Measurements from ENCODE around the gene GLIPR1L1.
"Not testable (repeated sequence)": the region's sequence is repeated elsewhere in the genome, so short reads cannot be mapped to it uniquely, and the experiment has no call there.

The GLIPR1L1 gene, protein sequence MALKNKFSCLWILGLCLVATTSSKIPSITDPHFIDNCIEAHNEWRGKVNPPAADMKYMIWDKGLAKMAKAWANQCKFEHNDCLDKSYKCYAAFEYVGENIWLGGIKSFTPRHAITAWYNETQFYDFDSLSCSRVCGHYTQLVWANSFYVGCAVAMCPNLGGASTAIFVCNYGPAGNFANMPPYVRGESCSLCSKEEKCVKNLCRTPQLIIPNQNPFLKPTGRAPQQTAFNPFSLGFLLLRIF

GRCh38 chr12:75334384-75335030 is at the start of gene GLIPR1L1:
TSS of gene GLIPR1L1 (plus strand) at chr12:75334670. CDS start at chr12:75334729, 59 bp downstream.
- no peak for DNase-seq

DNA sequence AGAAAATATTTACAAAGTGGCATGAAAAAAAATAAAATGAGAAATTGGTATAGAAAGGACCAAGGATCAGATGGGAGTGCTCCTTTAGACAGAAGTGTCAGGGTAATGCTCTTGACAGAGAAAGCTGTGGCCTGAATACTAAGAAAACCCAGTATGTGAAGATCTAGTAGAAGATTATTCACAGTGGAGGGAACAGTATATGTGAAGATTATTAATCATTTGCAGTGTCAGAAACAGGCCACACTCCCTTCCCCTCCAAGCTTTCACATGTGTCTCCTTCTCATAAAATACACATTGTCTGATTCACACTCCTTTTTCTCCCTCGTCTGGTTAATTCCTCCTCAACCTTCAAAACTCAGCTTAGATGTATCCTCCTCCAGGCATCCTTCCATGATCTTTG is 45.6 kb upstream of the GLIPR1L1 start:
- no peak for DNase-seq

DNA sequence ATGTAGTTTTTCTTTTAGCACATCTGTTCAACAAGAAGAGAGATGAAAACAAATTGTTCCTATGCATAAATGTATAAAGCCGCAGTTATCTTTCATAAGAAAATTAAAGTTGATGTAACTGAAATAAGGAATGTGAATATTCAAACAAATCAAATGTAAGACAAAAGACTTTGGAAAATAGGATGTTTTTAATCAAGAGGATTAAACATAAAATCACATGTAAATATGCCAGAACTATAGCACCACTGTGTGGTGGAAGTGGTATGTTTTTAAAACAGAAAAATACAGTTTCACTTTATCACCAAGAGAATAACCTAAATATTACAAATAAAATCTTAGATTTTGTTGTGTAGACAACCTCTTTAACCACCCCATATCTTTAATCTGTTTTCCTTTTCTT is 44.7 kb upstream of the GLIPR1L1 start:
- DNase-seq, result no peak

GRCh38 chr12:75291014-75291413 is 43.5 kb upstream of the GLIPR1L1 start:
- DNase-seq, result no peak

DNA sequence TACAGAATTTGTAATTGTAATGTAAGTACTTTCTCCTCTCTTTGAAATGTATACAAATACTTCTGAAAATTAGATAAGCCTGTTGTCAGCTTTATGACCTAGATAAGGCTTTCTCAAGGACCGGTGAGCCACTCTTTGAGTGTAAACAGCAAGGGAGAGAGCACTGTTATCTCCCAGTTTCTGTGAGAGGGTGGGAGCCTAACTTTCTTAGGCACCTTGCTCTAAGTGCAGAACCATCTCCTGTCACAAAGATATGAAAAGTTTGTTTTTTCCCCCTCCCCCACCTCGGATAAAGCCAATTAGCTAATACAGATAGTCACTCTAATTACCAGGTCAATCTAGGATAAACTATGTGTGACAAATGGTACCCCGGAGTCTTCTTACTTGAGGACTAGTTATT is 40.1 kb upstream of the GLIPR1L1 start:
- DNase-seq, result no peak

GRCh38 chr12:75294797-75295196 is 39.7 kb upstream of the GLIPR1L1 start:
- no peak for DNase-seq

GRCh38 chr12:75302225-75302624 is 32.2 kb upstream of the GLIPR1L1 start:
- no peak for DNase-seq

GRCh38 chr12:75302781-75303180 is 31.7 kb upstream of the GLIPR1L1 start:
- no peak for DNase-seq

- DNase-seq, result no peak
These were observed 28.8 kb upstream of the GLIPR1L1 start for GRCh38 chr12:75305412-75306332.

GRCh38 chr12:75308279-75308678 is 26.2 kb upstream of the GLIPR1L1 start:
- no peak for DNase-seq

- no peak for DNase-seq
These were observed 23.1 kb upstream of the GLIPR1L1 start for GRCh38 chr12:75311369-75311768.

DNA sequence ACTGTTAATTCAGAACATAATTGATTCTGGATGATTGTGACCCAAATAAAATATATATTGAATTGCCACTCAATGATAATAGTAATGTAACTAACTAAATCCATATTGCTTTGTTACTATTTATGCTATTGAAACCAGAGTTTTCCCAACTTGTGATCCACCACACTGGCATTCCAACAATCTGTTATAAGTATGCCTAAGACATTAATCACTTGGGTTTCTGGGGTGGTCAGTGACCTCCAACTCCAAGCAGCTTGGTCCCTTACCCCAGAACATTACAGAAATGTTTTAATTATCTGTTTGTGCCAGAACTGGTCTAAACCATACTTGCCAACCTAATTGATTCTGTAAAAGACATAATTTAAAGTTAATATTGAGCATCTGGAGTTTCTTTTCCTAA is 19.0 kb upstream of the GLIPR1L1 start:
- DNase-seq, result no peak

GRCh38 chr12:75317784-75318183 is 16.7 kb upstream of the GLIPR1L1 start:
- no peak for DNase-seq

DNA sequence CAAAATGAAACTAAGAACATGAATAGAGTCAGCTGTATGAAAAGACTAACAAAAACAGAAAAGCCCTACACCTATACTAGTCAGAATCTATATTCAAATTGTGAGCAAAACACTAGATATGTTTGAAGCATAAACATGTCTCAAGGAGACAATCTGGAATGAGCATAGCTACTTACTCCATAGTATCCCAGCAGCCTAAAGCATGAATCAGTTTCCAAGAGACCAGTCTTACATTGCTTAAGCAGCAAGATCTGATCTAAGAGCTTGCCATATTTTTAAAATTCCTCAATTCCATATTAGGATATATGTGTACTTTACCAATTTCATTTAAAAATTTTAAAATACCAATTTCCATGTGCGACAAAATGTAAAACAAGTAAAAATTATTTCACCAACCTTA is 12.0 kb upstream of the GLIPR1L1 start:
- DNase-seq, result no peak

GRCh38 chr12:75323663-75324062 is 10.8 kb upstream of the GLIPR1L1 start:
- DNase-seq, result no peak

DNA sequence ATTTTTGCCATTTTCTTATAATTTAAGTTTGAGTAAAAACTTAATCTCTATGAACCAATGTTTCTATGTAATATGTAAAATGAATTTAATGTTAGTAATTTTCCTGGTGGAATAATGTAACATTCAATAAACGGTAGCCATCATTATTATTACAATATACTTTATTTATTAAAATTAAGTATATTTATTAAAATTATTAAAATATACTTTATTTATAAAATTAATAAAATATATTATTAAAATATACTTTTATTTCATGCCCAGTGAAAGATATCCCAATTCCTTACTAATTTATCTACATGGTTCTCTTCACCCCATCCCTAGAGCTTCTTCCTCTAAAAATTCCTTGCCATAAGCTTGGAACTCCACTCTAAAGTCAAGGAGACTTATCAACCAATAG is 6.8 kb upstream of the GLIPR1L1 start:
- no peak for DNase-seq

DNA sequence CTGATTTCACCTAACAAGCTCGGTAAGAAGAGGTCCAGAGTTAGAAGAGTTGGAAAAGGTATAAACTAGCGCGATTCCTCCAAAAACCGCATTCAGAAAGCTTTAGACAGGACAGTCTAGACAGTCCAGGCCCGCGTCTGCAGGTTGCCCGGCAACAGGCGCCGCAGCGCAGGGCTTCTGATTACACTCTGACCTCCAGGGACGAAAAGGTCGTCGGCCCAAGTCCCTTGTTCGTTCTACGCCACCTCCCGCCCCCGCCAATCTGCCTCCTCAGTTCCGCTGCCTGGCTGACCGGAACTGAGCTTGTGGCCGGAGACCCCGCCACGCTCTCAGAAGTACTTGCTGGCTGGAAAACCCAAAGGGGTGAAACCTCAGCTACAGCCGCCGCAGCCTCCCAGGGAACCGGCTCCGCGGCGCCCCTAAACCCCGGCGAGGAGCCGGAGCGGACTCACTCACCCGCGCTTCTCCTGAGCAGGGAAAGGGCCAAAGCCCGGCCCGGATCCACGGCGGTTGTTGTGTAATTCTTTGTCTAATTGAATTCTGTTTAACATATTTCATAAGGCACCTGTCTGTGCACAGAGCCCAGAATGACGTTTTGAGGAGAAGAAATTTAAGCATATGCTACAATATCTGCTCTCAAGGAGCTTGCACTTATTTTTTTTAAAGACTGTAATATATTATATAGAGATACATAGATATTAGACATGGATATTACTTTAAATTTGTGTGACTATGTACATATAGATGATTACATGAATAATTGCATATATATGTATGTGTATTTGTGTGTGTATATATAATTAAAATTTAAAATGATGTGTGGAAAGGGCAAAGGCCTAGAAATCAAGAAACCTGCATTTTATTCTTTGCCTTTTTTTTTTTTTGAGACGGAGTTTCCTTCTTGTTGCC is 4.3 kb upstream of the GLIPR1L1 start, which contains the start of gene CAPS2:
CAPS2 (minus strand) TSS at position 407 of the 909 bp plus-strand sequence. CDS start 3,826 bp downstream, outside the sequence.
- DNase-seq, result peak; percentile 69

DNA sequence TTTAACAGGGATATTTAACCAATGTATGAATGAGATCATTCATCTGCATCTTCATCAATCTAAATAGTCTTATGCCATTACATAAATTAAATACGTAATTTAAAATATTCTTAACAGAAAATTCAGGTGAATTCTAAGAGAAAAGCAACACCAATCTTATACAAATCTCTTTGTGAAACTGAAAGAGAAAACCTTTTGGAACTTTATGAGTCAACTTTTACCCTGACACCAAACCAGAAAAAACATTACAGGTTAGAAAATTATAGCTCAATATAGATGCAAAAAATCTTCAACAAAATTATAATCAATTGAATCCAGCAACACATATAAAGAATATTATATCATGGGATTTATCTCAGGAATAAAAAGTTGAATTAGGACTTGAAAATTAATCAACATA is 3.4 kb downstream of the GLIPR1L1 start:
- no peak for DNase-seq

DNA sequence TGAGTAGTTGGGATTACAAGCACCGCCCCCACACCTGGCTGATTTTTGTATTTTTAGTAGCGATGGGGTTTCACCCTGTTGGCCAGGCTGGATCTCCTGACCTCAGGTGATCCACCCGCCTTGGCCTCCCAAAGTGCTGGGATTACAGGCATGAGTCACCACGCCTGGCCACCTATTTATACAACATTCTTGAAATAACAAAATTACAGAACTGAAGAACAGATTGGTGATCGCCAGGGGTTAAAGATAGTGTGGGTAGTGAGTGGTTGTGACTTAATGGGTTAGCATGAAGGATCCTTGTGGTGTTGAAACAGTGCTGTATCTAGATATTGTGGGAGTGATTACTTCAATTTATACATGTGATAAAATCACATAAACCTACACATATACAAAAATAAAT is 7.4 kb downstream of the GLIPR1L1 start:
- no peak for DNase-seq

DNA sequence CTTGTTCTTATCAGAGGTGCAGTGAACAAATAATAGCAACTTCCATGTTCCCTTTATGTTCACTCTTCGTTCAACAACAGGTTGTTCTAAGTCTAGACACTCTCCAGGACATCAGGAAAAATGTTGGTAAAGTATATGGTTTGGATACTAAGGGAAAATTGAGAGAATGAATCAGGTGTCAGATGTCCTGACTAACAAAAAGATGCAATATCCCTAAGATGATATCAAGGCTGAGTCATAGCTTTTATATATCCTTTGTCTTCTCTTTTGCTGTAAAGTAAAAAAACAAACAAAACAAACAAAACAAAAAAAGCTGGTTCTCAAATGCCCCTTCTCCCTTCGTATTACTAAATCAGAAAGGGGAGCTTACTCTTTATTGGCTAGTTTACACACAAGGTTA is 11.1 kb downstream of the GLIPR1L1 start:
- no peak for DNase-seq

DNA sequence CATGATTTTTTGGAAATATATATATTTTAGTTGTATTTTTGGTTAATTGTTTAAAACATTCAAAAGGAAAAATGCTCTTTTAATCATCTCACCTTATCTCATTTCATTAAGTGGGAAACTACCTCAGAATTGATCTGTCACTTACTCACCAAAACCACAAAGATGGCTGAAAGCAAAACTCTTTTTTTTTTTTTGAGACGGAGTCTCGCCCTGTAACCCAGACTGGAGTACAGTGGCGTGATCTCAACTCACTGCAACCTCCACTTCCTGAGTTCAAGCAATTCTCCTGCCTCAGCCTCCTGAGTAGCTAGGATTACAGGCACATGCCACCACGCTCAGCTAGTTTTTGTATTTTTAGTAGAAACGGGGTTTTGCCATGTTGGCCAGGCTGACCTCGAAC is 11.7 kb downstream of the GLIPR1L1 start:
- DNase-seq, result not testable (repeated sequence)

- no peak for DNase-seq
These were observed 15.5 kb downstream of the GLIPR1L1 start for GRCh38 chr12:75349946-75350345.

GRCh38 chr12:75350413-75350812 is 15.9 kb downstream of the GLIPR1L1 start:
- DNase-seq, result no peak
